Body of pancreas (tissue), 4 donors: ENCODE data around the gene FABP6. TPM values are rescaled to one million over a fixed set of nuclear protein-coding genes. Genes with fewer than 3 reads are reported as not detected.

Experiments
- ATAC-seq: fragments of 150-250 bp; one replicate; pipeline ENCODE4 v1.9.1; 2016
- DNase-seq, 4 donors: peaks; one replicate each; pipeline ENCODE4 v3.0.0-alpha.2; 2019
- H3K27ac ChIP-seq, 4 donors: fragments of 200-600 bp; sonication (generic); 1 replicate in 3 of 4; 2 replicates in 1 of 4; pipeline versions ENCODE4 v1.5.1 to v1.6.1; 2016 to 2019; ENCODE audit warnings: mild to moderate bottlenecking in 1 of 4, mixed read lengths in 1 of 4, moderate library complexity in 1 of 4
- H3K27me3 ChIP-seq, 2 donors: fragments of 200-600 bp; sonication (generic); one replicate each; pipeline ENCODE4 v1.6.0; 2016; ENCODE audit warnings: mild to moderate bottlenecking in 1 of 2
- H3K36me3 ChIP-seq, 2 donors: fragments of 200-600 bp; sonication (generic); replicated peaks in 1 of 2; 2 replicates each; pipeline ENCODE4 v1.5.1; 2016; ENCODE audit warnings: low read depth in 2 of 2; ENCODE audit not compliant: insufficient read depth in 1 of 2
- H3K4me1 ChIP-seq: fragments of 200-600 bp; sonication (generic); one replicate; pipeline ENCODE4 v1.6.0; 2016
- H3K4me3 ChIP-seq, 2 donors: fragments of 200-600 bp; sonication (generic); 1 replicate in 1 of 2; 2 replicates in 1 of 2; pipeline ENCODE4 v1.5.1; 2016 to 2019
- H3K9me3 ChIP-seq, 3 donors: fragments of 200-600 bp; sonication (generic); 1 replicate in 2 of 3; 2 replicates in 1 of 3; pipeline ENCODE4 v1.5.1; 2016
- CTCF ChIP-seq, 7 experiments: fragments of 450-650 bp in 4 of 7; fragments of 200-600 bp in 3 of 7; sonication (generic) in 3 of 7; IDR thresholded peaks; one replicate each; pipeline ENCODE4 v1.5.1; 2016 to 2019; ENCODE audit warnings: antibody characterized with exemption in 7 of 7
- POLR2A ChIP-seq, 3 donors: fragments of 450-650 bp; IDR thresholded peaks; one replicate each; pipeline ENCODE4 v1.6.1; 2016; ENCODE audit warnings: antibody characterized with exemption in 3 of 3, mild to moderate bottlenecking in 2 of 3
- WGBS, 2 donors: methylation state at CpG; one replicate each; pipeline ENCODE4 v1.1.5; 2017; 5-methylcytosine and 5-hydroxymethylcytosine counted together
- intact Hi-C: fragments of 100-400 bp; cut with DNase I; formaldehyde crosslinking; loops from one replicate; pipeline ENCODE4 v1.15.1; 2023
- total RNA-seq, 2 donors: library from RNA; depleted of rRNA; stranded (reverse); fragments of >200 nt; gene quantifications; one replicate each; pipeline ENCODE4 v1.1.0, GENCODE V29; 2016

FABP6 gene
- total RNA-seq, 2 donors from 2014 or later, result not detected

DNA sequence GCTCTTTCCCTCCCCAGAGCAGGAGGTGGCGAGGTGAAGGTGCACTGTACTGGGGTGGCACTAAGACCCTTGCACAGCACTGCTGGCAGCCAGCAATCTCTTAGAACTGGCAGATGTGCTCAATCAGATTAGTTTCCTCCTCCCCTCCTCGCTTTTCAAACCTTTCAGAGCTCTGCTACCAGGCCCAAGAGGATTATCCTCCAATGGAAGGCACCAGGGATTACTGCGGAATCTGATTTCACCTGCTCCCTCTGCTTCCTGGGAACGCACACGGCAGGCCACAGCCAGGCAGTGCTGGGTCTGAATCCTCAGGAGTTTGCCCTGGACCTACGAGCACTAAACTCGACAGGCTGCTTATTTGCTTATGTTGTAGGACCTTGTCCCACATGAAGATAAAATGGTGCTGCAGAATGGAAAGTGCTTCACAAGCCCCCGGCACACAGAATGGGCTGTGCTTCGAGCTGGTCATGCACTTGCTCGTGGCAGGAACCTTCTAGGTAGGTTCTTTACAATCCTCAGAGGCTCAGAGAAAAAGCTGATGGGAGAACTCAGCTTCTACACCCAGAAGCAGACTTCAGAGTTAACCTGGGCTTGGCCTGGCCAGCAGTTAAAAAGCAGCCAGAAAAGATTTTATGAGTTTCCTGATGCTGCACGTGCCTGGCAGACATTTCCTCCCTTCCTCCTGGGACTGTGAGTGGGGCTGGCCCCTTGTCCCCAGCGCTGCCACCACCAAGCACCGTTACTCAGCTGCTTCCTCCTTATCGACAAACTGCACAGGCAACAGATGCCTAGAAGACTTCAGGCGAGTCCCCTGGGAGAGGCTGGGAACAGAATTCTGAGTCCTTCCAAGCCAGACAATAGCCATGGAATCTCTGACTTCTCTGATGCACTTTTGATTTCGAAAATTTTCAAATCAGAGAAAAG is 33.1 kb downstream of the FABP6 start:
- H3K27ac ChIP-seq, result no peak overlapping the region
- TF ChIP-seq POLR2A (IDR thresholded peaks at IDR 0.05) (no peak), CTCF (IDR thresholded peaks at IDR 0.05) (no peak)
- ATAC-seq (no peak), DNase-seq (no peak)
- 53 to 58% methylated on average over 15 to 16 of the region's 16 CpGs for WGBS, 2 donors
- no peaks in the 10 kb centered on the region for H3K4me1 ChIP-seq
- no peaks in the 10 kb centered on the region for H3K36me3 ChIP-seq
- H3K4me3 ChIP-seq, result no peak overlapping the region
- no peaks in the 10 kb centered on the region for H3K27me3 ChIP-seq
- intact Hi-C loops, result no loop called here
- H3K9me3 ChIP-seq, result no peaks in the 10 kb centered on the region

- intact Hi-C loops, result no loop called here
- WGBS, 2 donors, result 53 to 54% methylated on average over 4 of the region's 4 CpGs
- ATAC-seq (no peak), DNase-seq (no peak)
- Histone ChIP-seq H3K36me3 (no peaks in the 10 kb centered on the region), H3K27me3 (no peaks in the 10 kb centered on the region), H3K9me3 (no peaks in the 10 kb centered on the region), H3K4me1 (peaks cover under 1% of the 10 kb centered on the region), H3K4me3 (no peak overlapping the region), H3K27ac (no peak overlapping the region)
- TF ChIP-seq POLR2A (IDR thresholded peaks at IDR 0.05) (no peak), CTCF (IDR thresholded peaks at IDR 0.05) (no peak)
Observed at GRCh38 chr5:160263326-160263855, 34.1 kb downstream of the FABP6 start.

DNA sequence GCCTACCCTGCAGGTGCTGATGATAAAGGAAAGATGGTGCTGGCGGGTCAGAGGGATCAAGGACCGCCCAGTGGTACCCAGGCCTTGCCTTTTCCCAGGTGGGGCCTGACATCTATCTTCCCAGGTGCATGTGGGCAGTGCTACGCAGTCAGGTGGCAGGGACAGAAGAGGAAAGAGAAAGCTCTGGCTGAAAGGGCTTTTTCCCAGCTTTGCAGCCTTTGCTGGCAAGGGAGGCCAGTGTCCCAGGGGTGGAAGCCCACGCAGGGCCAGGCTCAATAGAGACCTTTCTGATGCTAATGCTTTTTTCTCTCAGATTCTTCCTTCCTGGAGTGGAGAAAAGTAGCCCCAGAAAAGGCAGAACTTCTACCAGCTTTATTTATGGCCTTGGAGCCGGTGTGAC is 36.7 kb downstream of the FABP6 start:
- H3K36me3 ChIP-seq, result no peaks in the 10 kb centered on the region
- DNase-seq, result no peak
- H3K4me3 ChIP-seq, result no peak overlapping the region
- intact Hi-C loops, result no loop called here
- H3K4me1 ChIP-seq, result peaks cover 5% of the 10 kb centered on the region
- no peaks in the 10 kb centered on the region for H3K9me3 ChIP-seq
- no peak for TF ChIP-seq CTCF (IDR thresholded peaks at IDR 0.05)
- TF ChIP-seq POLR2A (IDR thresholded peaks at IDR 0.05), result no peak
- WGBS, 2 donors, result 83 to 93% methylated on average over 2 to 5 of the region's 5 CpGs
- H3K27ac ChIP-seq, result no peak overlapping the region
- H3K27me3 ChIP-seq, result no peaks in the 10 kb centered on the region
- ATAC-seq, result no peak

DNA sequence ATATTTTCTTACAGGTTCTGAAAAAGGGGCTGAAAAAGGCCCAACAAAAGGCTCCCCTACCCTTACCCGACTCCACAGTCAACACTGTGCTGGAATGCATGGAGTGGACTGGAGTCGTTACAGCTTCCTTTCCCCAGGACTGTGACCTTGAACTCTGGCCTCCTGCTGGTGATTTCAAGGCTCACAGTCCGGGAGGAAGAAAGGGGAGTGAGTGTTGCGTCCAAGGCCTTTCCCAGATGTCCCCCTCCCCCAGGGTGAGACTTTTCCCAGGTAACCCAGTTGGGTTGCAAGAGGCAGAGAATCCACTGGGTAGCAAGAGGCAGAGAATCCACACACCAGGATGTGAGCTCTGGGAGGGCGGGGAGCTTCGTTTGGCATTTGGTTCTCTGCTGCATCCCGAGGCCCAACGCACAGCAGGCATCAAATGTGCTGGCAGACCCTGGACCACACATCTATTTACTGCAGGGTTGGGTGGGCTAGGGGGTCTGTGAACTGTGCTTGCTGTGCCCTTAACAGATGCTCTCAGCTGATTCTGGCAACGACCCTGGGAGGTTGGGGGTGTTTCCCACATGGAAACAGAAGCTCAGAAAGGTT is 37.5 kb downstream of the FABP6 start:
- Histone ChIP-seq H3K27ac (no peak overlapping the region), H3K4me1 (peaks cover 5% of the 10 kb centered on the region), H3K36me3 (no peaks in the 10 kb centered on the region), H3K9me3 (no peaks in the 10 kb centered on the region), H3K4me3 (no peak overlapping the region), H3K27me3 (no peaks in the 10 kb centered on the region)
- no peak for DNase-seq
- no peak for ATAC-seq
- WGBS, 2 donors, result 48 to 57% methylated on average over 6 to 9 of the region's 9 CpGs
- intact Hi-C loops, result no loop called here
- TF ChIP-seq CTCF (IDR thresholded peaks at IDR 0.05), result no peak
- no peak for TF ChIP-seq POLR2A (IDR thresholded peaks at IDR 0.05)
